ENCODE results near the gene VCP. TPM values are rescaled to one million over a fixed set of nuclear protein-coding genes. Genes with fewer than 3 reads are reported as not detected.

VCP gene
- total and polyA plus RNA-seq, 9 of the 15 experiments (the other 6 are each of a cell fraction or from before 2014, with no cell fraction given) = 7.1 to 257 (median 199) TPM

DNA sequence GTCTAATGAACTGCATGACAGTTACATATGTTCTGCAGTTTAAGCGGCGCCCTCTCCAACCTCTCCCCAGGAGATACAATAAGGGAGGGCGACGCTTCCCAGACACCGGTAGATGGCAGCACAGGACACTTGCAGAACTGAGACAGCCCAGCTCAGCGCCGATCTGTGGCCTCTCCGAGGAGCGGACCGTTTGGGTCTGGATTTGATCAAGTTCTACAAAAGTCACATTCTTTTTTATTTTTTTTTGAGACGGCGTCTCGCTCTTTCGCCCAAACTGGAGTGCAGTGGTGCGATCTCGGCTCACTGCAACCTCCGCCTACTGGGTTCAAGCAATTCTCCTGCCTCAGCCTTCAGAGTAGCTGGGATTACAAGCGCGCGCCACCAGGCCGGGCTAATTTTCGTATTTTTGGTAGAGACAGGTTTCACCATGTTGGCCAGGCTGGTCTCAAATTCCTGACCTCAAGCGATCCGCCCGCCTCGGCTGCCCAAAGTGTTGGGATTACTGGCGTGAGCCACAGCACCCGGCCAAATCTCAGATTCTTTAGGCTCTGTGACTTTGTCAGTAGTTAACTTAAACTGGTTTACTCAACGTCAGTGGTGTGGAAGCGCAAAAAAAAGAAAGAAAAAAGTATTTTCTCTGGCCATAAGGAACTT is 44.6 kb upstream of the VCP start (continued):
- TF ChIP-seq DEAF1 (CRISPR knock-in tag; IDR thresholded peaks at IDR 0.05) = peak; percentile 66
- no peak for TF ChIP-seq RBM14 (IDR thresholded peaks at IDR 0.05; ENCODE audit: borderline replicate concordance, insufficient read depth, low read depth, low read length)
- no peak for TF ChIP-seq CHD2 (IDR thresholded peaks at IDR 0.05; ENCODE audit: low read depth, low read length)
- no peak for TF ChIP-seq ZNF644 (tag; IDR thresholded peaks at IDR 0.05; ENCODE audit: low read depth)
- no peak for TF ChIP-seq SMAD4 (CRISPR knock-in tag; conservative IDR thresholded peaks at IDR 0.05)
- TF ChIP-seq GTF3C2 (IDR thresholded peaks at IDR 0.05; ENCODE audit: borderline replicate concordance, extremely low read depth, insufficient read length) = no peak
- no peak for TF ChIP-seq HMG20B (CRISPR knock-in tag; IDR thresholded peaks at IDR 0.05)
- no peak for TF ChIP-seq ZNF518B (CRISPR knock-in tag; IDR thresholded peaks at IDR 0.05)
- no peak for TF ChIP-seq PHB2 (IDR thresholded peaks at IDR 0.05; ENCODE audit: low read depth)
- peak; percentile 74 to 86 for TF ChIP-seq RAD21 (CRISPR knock-in tag; conservative IDR thresholded peaks at IDR 0.05 in 1 of 2, IDR thresholded peaks at IDR 0.05 in 1 of 2)
- TF ChIP-seq ZNF282 (CRISPR knock-in tag; IDR thresholded peaks at IDR 0.05) = no peak
- no peak for TF ChIP-seq NR1H2 (CRISPR knock-in tag; IDR thresholded peaks at IDR 0.05)
- TF ChIP-seq NR3C1 (CRISPR knock-in tag; IDR thresholded peaks at IDR 0.05) = no peak
- no peak for TF ChIP-seq KAT8 (IDR thresholded peaks at IDR 0.05; ENCODE audit: low read depth)
- TF ChIP-seq, protein P1, sequence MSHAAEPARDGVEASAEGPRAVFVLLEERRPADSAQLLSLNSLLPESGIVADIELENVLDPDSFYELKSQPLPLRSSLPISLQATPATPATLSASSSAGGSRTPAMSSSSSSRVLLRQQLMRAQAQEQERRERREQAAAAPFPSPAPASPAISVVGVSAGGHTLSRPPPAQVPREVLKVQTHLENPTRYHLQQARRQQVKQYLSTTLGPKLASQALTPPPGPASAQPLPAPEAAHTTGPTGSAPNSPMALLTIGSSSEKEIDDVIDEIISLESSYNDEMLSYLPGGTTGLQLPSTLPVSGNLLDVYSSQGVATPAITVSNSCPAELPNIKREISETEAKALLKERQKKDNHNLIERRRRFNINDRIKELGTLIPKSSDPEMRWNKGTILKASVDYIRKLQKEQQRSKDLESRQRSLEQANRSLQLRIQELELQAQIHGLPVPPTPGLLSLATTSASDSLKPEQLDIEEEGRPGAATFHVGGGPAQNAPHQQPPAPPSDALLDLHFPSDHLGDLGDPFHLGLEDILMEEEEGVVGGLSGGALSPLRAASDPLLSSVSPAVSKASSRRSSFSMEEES (CRISPR knock-in tag; IDR thresholded peaks at IDR 0.05) = no peak
- TF ChIP-seq, protein P2, sequence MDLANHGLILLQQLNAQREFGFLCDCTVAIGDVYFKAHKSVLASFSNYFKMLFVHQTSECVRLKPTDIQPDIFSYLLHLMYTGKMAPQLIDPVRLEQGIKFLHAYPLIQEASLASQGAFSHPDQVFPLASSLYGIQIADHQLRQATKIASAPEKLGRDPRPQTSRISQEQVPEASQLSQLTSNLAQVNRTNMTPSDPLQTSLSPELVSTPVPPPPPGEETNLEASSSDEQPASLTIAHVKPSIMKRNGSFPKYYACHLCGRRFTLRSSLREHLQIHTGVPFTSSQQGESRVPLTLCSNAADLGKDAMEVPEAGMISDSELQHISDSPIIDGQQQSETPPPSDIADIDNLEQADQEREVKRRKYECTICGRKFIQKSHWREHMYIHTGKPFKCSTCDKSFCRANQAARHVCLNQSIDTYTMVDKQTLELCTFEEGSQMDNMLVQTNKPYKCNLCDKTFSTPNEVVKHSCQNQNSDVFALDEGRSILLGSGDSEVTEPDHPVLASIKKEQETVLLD (IDR thresholded peaks at IDR 0.05) = no peak
- TF ChIP-seq CREM (IDR thresholded peaks at IDR 0.05; ENCODE audit: low read depth) = peak; percentile 46; the same call in 1 of the 2 replicates

Measured in K562 (cell line).